ENCODE measurements around the gene CD226. TPM values are rescaled to one million over a fixed set of nuclear protein-coding genes. Genes with fewer than 3 reads are reported as not detected.

Gene CD226
- 1.2 and 1.4 TPM in 2 replicates for total RNA-seq

DNA sequence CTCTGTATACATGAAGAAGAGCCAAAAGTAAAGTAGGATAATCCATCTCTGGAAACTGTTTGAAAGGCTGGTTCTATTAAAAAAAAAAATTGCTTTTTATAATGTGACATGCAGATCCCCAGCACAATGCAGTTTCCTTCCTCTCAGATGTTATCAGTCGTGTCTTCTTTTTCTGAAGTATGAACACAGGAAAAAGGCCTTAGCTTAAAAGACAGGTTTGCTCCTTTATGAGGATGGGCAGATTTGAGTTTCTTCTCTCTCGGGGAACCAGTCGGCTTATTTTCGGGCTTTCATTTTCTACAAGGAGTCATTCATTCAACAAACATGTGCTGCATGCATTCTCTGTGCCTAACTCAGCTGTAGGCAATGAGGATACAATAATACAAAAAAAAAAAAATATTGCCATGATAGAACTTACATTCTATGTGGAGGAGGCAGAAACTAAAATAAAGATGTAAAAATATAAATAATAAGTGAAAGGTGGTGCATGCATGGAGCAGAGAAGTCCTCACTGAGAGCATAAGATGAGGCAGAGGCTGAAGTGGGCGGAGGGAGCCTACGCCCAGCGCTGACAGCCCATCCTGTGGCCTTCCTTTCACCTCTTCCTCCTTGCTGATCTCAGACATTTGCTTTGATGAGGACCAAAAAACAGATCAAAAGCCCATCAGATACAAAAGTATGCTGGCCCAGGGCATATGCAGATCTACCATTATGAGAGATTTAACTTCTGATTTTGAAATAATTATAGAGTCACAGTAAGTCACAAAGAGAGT, at the start of gene CD226:
Gene CD226, minus strand, starts transcription at position 513 of the 773 bp plus-strand sequence. Its CDS starts 467 bp downstream, at position 46.

Data from epithelial cell of alveolus of lung (primary cell).